ENCODE results near the gene COPS9.

GRCh38 chr2:240129311-240129710 lies 6.8 kb downstream of the COPS9 start:
- TF ChIP-seq, protein P1, sequence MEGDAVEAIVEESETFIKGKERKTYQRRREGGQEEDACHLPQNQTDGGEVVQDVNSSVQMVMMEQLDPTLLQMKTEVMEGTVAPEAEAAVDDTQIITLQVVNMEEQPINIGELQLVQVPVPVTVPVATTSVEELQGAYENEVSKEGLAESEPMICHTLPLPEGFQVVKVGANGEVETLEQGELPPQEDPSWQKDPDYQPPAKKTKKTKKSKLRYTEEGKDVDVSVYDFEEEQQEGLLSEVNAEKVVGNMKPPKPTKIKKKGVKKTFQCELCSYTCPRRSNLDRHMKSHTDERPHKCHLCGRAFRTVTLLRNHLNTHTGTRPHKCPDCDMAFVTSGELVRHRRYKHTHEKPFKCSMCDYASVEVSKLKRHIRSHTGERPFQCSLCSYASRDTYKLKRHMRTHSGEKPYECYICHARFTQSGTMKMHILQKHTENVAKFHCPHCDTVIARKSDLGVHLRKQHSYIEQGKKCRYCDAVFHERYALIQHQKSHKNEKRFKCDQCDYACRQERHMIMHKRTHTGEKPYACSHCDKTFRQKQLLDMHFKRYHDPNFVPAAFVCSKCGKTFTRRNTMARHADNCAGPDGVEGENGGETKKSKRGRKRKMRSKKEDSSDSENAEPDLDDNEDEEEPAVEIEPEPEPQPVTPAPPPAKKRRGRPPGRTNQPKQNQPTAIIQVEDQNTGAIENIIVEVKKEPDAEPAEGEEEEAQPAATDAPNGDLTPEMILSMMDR (IDR thresholded peaks at IDR 0.05) = no peak
- TF ChIP-seq POLR2A (IDR thresholded peaks at IDR 0.05) = no peak
